ENCODE results near the gene CRP. TPM values are rescaled to one million over a fixed set of nuclear protein-coding genes. Genes with fewer than 3 reads are reported as not detected.
"Not testable (repeated sequence)": the region's sequence is repeated elsewhere in the genome, so short reads cannot be mapped to it uniquely, and the experiment has no call there.

Gene CRP
- total RNA-seq, 1 experiment from 2014 or later, result not detected

GRCh38 chr1:159737238-159737916 lies 23.0 kb upstream of the CRP start:
- no peak overlapping the region for H3K9ac ChIP-seq (ENCODE audit: low read length)
- H3K4me3 ChIP-seq (ENCODE audit: low read length), result no peak overlapping the region
- ChIA-PET CTCF (no interaction called here), POLR2A (ENCODE audit: unreplicated experiment) (no interaction called here)
- no peaks in the 10 kb centered on the region for H4K20me1 ChIP-seq (ENCODE audit: low read length)
- intact Hi-C loops (cut with micrococcal nuclease), result no loop called here
- no peaks in the 10 kb centered on the region for H3K36me3 ChIP-seq (ENCODE audit: low read depth, low read length)
- no peaks in the 10 kb centered on the region for H3K9me2 ChIP-seq (replicated peaks; ENCODE audit: low read length)
- TF ChIP-seq EZH2phosphoT487 (IDR thresholded peaks at IDR 0.05; ENCODE audit: borderline replicate concordance, low read length) (no peak), CTCF (conservative IDR thresholded peaks at IDR 0.05; ENCODE audit: low read depth, low read length) (no peak)
- H3K4me1 ChIP-seq (ENCODE audit: insufficient read depth, low read length), result no peaks in the 10 kb centered on the region
- no peaks in the 10 kb centered on the region for H3F3A ChIP-seq (ENCODE audit: low read length, unreplicated experiment)
- H3K27me3 ChIP-seq (ENCODE audit: low read length), result peaks cover 11% of the 10 kb centered on the region; the same call in 1 of the 2 replicates
- no peak for DNase-seq
- H3K4me2 ChIP-seq (ENCODE audit: low read length), result no peak overlapping the region
- H2AFZ ChIP-seq (ENCODE audit: low read length), result no peak overlapping the region
- ATAC-seq, result no peak
- H3K27ac ChIP-seq (ENCODE audit: low read length), result no peak overlapping the region
- H3K79me2 ChIP-seq (ENCODE audit: low read length), result no peaks in the 10 kb centered on the region
- H3K9me3 ChIP-seq (ENCODE audit: low read length), result no peaks in the 10 kb centered on the region
- no TSS peak for BruUV-seq (replicated peaks)

- H3F3A ChIP-seq (ENCODE audit: low read length, unreplicated experiment); H3K9ac ChIP-seq (ENCODE audit: low read length); H3K79me2 ChIP-seq (ENCODE audit: low read length); intact Hi-C loops (cut with micrococcal nuclease); CTCF ChIA-PET; BruUV-seq (replicated peaks); H3K27ac ChIP-seq (ENCODE audit: low read length); H3K4me2 ChIP-seq (ENCODE audit: low read length); POLR2A ChIA-PET (ENCODE audit: unreplicated experiment); DNase-seq; ATAC-seq; H2AFZ ChIP-seq (ENCODE audit: low read length); H3K4me3 ChIP-seq (ENCODE audit: low read length); H4K20me1 ChIP-seq (ENCODE audit: low read length); H3K4me1 ChIP-seq (ENCODE audit: insufficient read depth, low read length); H3K36me3 ChIP-seq (ENCODE audit: low read depth, low read length); H3K9me2 ChIP-seq (replicated peaks; ENCODE audit: low read length): not testable (repeated sequence)
- peaks cover 17% of the 10 kb centered on the region for H3K9me3 ChIP-seq (ENCODE audit: low read length)
- H3K27me3 ChIP-seq (ENCODE audit: low read length), result peaks cover 22% of the 10 kb centered on the region
These were observed 8.8 kb upstream of the CRP start for GRCh38 chr1:159723188-159723587.

- Histone ChIP-seq H3K4me2 (ENCODE audit: low read length) (no peak overlapping the region), H3K27me3 (ENCODE audit: low read length) (peaks cover 5% of the 10 kb centered on the region; the same call in 1 of the 2 replicates), H3K36me3 (ENCODE audit: low read depth, low read length) (no peaks in the 10 kb centered on the region), H3K79me2 (ENCODE audit: low read length) (no peaks in the 10 kb centered on the region), H3K4me3 (ENCODE audit: low read length) (no peak overlapping the region), H3K9ac (ENCODE audit: low read length) (no peak overlapping the region), H3K9me3 (ENCODE audit: low read length) (peaks cover 17% of the 10 kb centered on the region), H4K20me1 (ENCODE audit: low read length) (no peaks in the 10 kb centered on the region), H3K4me1 (ENCODE audit: insufficient read depth, low read length) (no peaks in the 10 kb centered on the region), H3K27ac (ENCODE audit: low read length) (no peak overlapping the region), H2AFZ (ENCODE audit: low read length) (no peak overlapping the region), H3K9me2 (replicated peaks; ENCODE audit: low read length) (no peaks in the 10 kb centered on the region), H3F3A (ENCODE audit: low read length, unreplicated experiment) (no peaks in the 10 kb centered on the region)
- POLR2A ChIA-PET (ENCODE audit: unreplicated experiment), result no interaction called here
- CTCF ChIA-PET, result no interaction called here
- BruUV-seq (replicated peaks), result no TSS peak
- DNase-seq (no peak), ATAC-seq (no peak)
- TF ChIP-seq CTCF (conservative IDR thresholded peaks at IDR 0.05; ENCODE audit: low read depth, low read length), result no peak
- no peak for TF ChIP-seq EZH2phosphoT487 (IDR thresholded peaks at IDR 0.05; ENCODE audit: borderline replicate concordance, low read length)
- TF ChIP-seq EZH2 (IDR thresholded peaks at IDR 0.05; ENCODE audit: low read length, unreplicated experiment), result no peak
- intact Hi-C loops (cut with micrococcal nuclease), result no loop called here
These were observed 5.6 kb upstream of the CRP start for GRCh38 chr1:159719990-159720389.
